GM23338 (cell line): ENCODE results near the gene VPS39. TPM values are rescaled to one million over a fixed set of nuclear protein-coding genes. Genes with fewer than 3 reads are reported as not detected.

Experiments used
- ATAC-seq: fragments of 200-7000 bp; cut with Tn5 transposase; 3 replicates; pipeline ENCODE4 v1.9.1; 2020
- DNase-seq: peaks from one replicate; pipeline ENCODE4 v3.0.0-alpha.2; 2015; ENCODE audit warnings: low spot score
- H2AFZ ChIP-seq: fragments of 200-600 bp; sonication (generic); 2 replicates; pipeline ENCODE4 v1.8.0; 2016; ENCODE audit warnings: antibody characterized with exemption, mild to moderate bottlenecking, moderate library complexity
- H3F3A ChIP-seq: fragments of 200-600 bp; sonication (generic); replicated peaks from 2 replicates; pipeline ENCODE4 v1.8.0; 2017; ENCODE audit warnings: antibody characterized with exemption, mixed run types, low read depth
- H3K27ac ChIP-seq: fragments of 200-600 bp; sonication (generic); 2 replicates; pipeline ENCODE4 v1.6.1; 2016; ENCODE audit warnings: low read depth
- H3K27me3 ChIP-seq: fragments of 200-600 bp; sonication (generic); 2 replicates; pipeline ENCODE4 v1.8.0; 2016; ENCODE audit warnings: mild to moderate bottlenecking, mixed run types, moderate library complexity; ENCODE audit not compliant: insufficient read depth
- H3K36me3 ChIP-seq: fragments of 200-600 bp; sonication (generic); 2 replicates; pipeline ENCODE4 v1.8.0; 2016; ENCODE audit warnings: mild to moderate bottlenecking; ENCODE audit not compliant: insufficient read depth
- H3K4me1 ChIP-seq: fragments of 200-600 bp; sonication (generic); 2 replicates; pipeline ENCODE4 v1.8.0; 2016; ENCODE audit warnings: mild to moderate bottlenecking, moderate library complexity; ENCODE audit not compliant: insufficient read depth
- H3K4me2 ChIP-seq: fragments of 200-600 bp; sonication (generic); 2 replicates; pipeline ENCODE4 v1.7.1; 2017; ENCODE audit warnings: mixed run types
- H3K4me3 ChIP-seq: fragments of 200-600 bp; sonication (generic); 2 replicates; pipeline ENCODE4 v1.6.1; 2016; ENCODE audit warnings: mixed run types
- H3K79me2 ChIP-seq: fragments of 200-600 bp; sonication (generic); replicated peaks from 2 replicates; pipeline ENCODE4 v1.8.0; 2017; ENCODE audit warnings: mild to moderate bottlenecking; ENCODE audit not compliant: insufficient read depth
- H3K9me2 ChIP-seq: fragments of 200-600 bp; sonication (generic); 2 replicates; pipeline ENCODE4 v1.8.0; 2017; ENCODE audit not compliant: insufficient read depth
- H4K20me1 ChIP-seq: fragments of 200-600 bp; sonication (generic); replicated peaks from 2 replicates; pipeline ENCODE4 v1.8.0; 2017; ENCODE audit warnings: mild to moderate bottlenecking; ENCODE audit not compliant: insufficient read depth
- H3K27ac Mint-ChIP-seq: 2 replicates; pipeline ENCODE4 v1.8.0; 2020; ENCODE audit warnings: inconsistent platforms, mild to moderate bottlenecking, moderate library complexity, mixed read lengths
- H3K27me3 Mint-ChIP-seq: 3 replicates; pipeline ENCODE4 v1.8.0; 2022; ENCODE audit warnings: low read depth, mild to moderate bottlenecking, moderate library complexity, mixed read lengths, inconsistent platforms; ENCODE audit not compliant: insufficient read depth, poor library complexity
- H3K36me3 Mint-ChIP-seq: 3 replicates; pipeline ENCODE4 v1.8.0; 2021; ENCODE audit warnings: low read depth, mild to moderate bottlenecking, inconsistent platforms, moderate library complexity, mixed read lengths
- H3K4me1 Mint-ChIP-seq: 3 replicates; pipeline ENCODE4 v1.8.0; 2020; ENCODE audit warnings: mild to moderate bottlenecking, inconsistent platforms, mixed read lengths
- H3K4me3 Mint-ChIP-seq: 3 replicates; pipeline ENCODE4 v1.8.0; 2021; ENCODE audit warnings: moderate library complexity, mild to moderate bottlenecking, inconsistent platforms, mixed read lengths
- H3K9me3 Mint-ChIP-seq: 3 replicates; pipeline ENCODE4 v1.8.0; 2020; ENCODE audit warnings: moderate library complexity, mild to moderate bottlenecking, inconsistent platforms, mixed read lengths
- JUNB ChIP-seq: IDR thresholded peaks from one replicate; pipeline ENCODE4 v1.6.1; 2016; ENCODE audit warnings: antibody characterized with exemption; ENCODE audit not compliant: unreplicated experiment
- NANOG ChIP-seq: IDR thresholded peaks from 2 replicates; pipeline ENCODE4 v1.6.1; 2016; ENCODE audit warnings: antibody characterized with exemption, borderline replicate concordance
- POLR2AphosphoS5 ChIP-seq: IDR thresholded peaks from 2 replicates; pipeline ENCODE4 v1.6.1; 2016; ENCODE audit warnings: antibody characterized with exemption, low read depth
- ZNF331 ChIP-seq: fragments of 250-450 bp; sonication (Bioruptor Pico); IDR thresholded peaks from 2 replicates; pipeline ENCODE4 v1.5.0; 2020; ENCODE audit warnings: low read depth, mild to moderate bottlenecking, moderate library complexity
- polyA plus RNA-seq: library from polyadenylated mRNA; unstranded; fragments of >200 nt; fragmentation: Nextera tagmentation; extraction: Ambion mirVana; gene quantifications from 2 replicates; pipeline ENCODE4 v1.2.1, GENCODE V29; 2016
- total RNA-seq: library from RNA; depleted of rRNA; stranded (reverse); fragments of >200 nt; shearing (Covaris generic); gene quantifications from 2 replicates; pipeline ENCODE4 v1.2.3, GENCODE V29; 2014
- TF ChIP-seq, protein P1 (sequence below): fragments of 250-450 bp; sonication (Bioruptor Pico); IDR thresholded peaks from 2 replicates; pipeline ENCODE4 v1.5.0; 2020; ENCODE audit warnings: mild to moderate bottlenecking, moderate library complexity
- TF ChIP-seq, protein P2 (sequence below): IDR thresholded peaks from 2 replicates; pipeline ENCODE4 v1.6.1; 2016; ENCODE audit warnings: antibody characterized with exemption
- TF ChIP-seq, protein P3 (sequence below), 2 experiments: fragments of 200-600 bp in 1 of 2; sonication (generic) in 1 of 2; conservative IDR thresholded peaks; 2 replicates each; pipeline versions ENCODE4 v1.5.1 to v1.6.1; 2016 to 2017; ENCODE audit warnings: antibody characterized with exemption in 2 of 2, low read depth in 2 of 2, mild to moderate bottlenecking in 2 of 2, moderate library complexity in 1 of 2

Gene VPS39
- total and polyA plus RNA-seq, 2 experiments from 2014 or later: 14.9 to 45.1 TPM

DNA sequence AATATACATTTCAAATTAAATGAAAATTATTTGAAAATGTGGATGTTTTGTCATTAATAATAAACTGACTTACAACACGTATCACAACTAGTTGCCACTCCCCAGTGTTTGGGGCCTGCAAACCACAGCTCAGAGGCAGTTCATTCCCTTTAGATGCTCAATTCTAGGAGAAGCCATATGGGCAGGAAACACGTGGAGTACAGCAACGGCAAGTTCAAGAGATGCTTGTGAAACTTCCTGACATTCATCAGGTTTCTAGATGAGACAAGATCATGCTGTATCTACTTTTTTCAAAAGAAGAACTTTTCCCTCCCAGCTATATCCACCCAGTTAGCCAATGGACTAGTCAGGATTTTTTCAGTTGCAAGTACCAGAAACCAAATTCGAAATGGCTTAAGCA is 96.2 kb downstream of the VPS39 start (continued):
- TF ChIP-seq, protein P1, sequence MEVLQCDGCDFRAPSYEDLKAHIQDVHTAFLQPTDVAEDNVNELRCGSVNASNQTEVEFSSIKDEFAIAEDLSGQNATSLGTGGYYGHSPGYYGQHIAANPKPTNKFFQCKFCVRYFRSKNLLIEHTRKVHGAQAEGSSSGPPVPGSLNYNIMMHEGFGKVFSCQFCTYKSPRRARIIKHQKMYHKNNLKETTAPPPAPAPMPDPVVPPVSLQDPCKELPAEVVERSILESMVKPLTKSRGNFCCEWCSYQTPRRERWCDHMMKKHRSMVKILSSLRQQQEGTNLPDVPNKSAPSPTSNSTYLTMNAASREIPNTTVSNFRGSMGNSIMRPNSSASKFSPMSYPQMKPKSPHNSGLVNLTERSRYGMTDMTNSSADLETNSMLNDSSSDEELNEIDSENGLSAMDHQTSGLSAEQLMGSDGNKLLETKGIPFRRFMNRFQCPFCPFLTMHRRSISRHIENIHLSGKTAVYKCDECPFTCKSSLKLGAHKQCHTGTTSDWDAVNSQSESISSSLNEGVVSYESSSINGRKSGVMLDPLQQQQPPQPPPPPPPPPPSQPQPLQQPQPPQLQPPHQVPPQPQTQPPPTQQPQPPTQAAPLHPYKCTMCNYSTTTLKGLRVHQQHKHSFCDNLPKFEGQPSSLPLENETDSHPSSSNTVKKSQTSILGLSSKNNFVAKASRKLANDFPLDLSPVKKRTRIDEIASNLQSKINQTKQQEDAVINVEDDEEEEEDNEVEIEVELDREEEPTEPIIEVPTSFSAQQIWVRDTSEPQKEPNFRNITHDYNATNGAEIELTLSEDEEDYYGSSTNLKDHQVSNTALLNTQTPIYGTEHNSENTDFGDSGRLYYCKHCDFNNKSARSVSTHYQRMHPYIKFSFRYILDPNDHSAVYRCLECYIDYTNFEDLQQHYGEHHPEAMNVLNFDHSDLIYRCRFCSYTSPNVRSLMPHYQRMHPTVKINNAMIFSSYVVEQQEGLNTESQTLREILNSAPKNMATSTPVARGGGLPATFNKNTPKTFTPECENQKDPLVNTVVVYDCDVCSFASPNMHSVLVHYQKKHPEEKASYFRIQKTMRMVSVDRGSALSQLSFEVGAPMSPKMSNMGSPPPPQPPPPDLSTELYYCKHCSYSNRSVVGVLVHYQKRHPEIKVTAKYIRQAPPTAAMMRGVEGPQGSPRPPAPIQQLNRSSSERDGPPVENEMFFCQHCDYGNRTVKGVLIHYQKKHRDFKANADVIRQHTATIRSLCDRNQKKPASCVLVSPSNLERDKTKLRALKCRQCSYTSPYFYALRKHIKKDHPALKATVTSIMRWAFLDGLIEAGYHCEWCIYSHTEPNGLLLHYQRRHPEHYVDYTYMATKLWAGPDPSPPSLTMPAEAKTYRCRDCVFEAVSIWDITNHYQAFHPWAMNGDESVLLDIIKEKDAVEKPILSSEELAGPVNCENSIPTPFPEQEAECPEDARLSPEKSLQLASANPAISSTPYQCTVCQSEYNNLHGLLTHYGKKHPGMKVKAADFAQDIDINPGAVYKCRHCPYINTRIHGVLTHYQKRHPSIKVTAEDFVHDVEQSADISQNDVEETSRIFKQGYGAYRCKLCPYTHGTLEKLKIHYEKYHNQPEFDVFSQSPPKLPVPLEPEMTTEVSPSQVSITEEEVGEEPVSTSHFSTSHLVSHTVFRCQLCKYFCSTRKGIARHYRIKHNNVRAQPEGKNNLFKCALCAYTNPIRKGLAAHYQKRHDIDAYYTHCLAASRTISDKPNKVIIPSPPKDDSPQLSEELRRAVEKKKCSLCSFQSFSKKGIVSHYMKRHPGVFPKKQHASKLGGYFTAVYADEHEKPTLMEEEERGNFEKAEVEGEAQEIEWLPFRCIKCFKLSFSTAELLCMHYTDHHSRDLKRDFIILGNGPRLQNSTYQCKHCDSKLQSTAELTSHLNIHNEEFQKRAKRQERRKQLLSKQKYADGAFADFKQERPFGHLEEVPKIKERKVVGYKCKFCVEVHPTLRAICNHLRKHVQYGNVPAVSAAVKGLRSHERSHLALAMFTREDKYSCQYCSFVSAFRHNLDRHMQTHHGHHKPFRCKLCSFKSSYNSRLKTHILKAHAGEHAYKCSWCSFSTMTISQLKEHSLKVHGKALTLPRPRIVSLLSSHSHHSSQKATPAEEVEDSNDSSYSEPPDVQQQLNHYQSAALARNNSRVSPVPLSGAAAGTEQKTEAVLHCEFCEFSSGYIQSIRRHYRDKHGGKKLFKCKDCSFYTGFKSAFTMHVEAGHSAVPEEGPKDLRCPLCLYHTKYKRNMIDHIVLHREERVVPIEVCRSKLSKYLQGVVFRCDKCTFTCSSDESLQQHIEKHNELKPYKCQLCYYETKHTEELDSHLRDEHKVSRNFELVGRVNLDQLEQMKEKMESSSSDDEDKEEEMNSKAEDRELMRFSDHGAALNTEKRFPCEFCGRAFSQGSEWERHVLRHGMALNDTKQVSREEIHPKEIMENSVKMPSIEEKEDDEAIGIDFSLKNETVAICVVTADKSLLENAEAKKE: no peak
- no peak for TF ChIP-seq ZNF331 (CRISPR knock-in tag)

DNA sequence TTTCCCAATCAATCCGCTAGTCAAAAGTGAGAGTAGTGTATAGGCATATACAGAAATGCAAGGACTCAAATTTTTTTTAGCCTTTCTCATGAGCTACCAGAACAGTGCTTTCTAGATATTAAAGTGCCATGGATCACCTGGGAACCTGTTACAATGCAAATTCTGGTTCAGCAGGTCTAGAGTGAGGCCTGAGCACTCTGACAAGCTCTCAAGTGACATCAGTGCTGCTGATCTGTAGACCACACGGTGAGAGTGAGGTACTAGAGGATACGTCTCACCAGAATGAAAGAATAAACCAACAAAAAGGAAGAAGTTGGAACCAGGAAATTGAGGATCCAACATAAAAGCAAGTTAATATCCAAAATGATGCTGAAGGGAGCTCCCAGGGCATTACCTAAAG is 97.7 kb downstream of the VPS39 start:
- H3K36me3 Mint-ChIP-seq: no peaks in the 10 kb centered on the region
- Histone ChIP-seq H3K27me3 (no peaks in the 10 kb centered on the region), H3F3A (no peaks in the 10 kb centered on the region), H3K4me3 (no peak overlapping the region), H3K79me2 (no peaks in the 10 kb centered on the region), H2AFZ (no peak overlapping the region), H3K36me3 (no peaks in the 10 kb centered on the region), H3K4me1 (no peaks in the 10 kb centered on the region), H3K9me2 (no peaks in the 10 kb centered on the region), H4K20me1 (no peaks in the 10 kb centered on the region), H3K4me2 (no peak overlapping the region), H3K27ac (no peak overlapping the region)
- no peaks in the 10 kb centered on the region for H3K9me3 Mint-ChIP-seq
- no peak overlapping the region for H3K4me3 Mint-ChIP-seq
- DNase-seq: no peak
- H3K27ac Mint-ChIP-seq: no peak overlapping the region
- peaks cover 4% of the 10 kb centered on the region for H3K27me3 Mint-ChIP-seq
- peak; percentile 60; the same call in 2 of the 3 replicates for ATAC-seq
- H3K4me1 Mint-ChIP-seq: peaks cover 4% of the 10 kb centered on the region
- TF ChIP-seq JUNB (no peak), POLR2AphosphoS5 (no peak), NANOG (no peak)
- TF ChIP-seq, protein P2, sequence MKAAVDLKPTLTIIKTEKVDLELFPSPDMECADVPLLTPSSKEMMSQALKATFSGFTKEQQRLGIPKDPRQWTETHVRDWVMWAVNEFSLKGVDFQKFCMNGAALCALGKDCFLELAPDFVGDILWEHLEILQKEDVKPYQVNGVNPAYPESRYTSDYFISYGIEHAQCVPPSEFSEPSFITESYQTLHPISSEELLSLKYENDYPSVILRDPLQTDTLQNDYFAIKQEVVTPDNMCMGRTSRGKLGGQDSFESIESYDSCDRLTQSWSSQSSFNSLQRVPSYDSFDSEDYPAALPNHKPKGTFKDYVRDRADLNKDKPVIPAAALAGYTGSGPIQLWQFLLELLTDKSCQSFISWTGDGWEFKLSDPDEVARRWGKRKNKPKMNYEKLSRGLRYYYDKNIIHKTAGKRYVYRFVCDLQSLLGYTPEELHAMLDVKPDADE: no peak
- TF ChIP-seq, protein P1: no peak
- TF ChIP-seq, protein P3, sequence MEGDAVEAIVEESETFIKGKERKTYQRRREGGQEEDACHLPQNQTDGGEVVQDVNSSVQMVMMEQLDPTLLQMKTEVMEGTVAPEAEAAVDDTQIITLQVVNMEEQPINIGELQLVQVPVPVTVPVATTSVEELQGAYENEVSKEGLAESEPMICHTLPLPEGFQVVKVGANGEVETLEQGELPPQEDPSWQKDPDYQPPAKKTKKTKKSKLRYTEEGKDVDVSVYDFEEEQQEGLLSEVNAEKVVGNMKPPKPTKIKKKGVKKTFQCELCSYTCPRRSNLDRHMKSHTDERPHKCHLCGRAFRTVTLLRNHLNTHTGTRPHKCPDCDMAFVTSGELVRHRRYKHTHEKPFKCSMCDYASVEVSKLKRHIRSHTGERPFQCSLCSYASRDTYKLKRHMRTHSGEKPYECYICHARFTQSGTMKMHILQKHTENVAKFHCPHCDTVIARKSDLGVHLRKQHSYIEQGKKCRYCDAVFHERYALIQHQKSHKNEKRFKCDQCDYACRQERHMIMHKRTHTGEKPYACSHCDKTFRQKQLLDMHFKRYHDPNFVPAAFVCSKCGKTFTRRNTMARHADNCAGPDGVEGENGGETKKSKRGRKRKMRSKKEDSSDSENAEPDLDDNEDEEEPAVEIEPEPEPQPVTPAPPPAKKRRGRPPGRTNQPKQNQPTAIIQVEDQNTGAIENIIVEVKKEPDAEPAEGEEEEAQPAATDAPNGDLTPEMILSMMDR (conservative IDR thresholded peaks at IDR 0.05; ENCODE audit: low read depth in 2 of 2): no peak
